HEK293 (cell line): Measurements from ENCODE around the gene WDR18.

ENCODE experiments used
- SETDB1 ChIP-seq: IDR thresholded peaks from one replicate; pipeline ENCODE4 v1.6.1; 2017; ENCODE audit warnings: mild to moderate bottlenecking, low read length, moderate library complexity, mixed read lengths; ENCODE audit not compliant: insufficient read length
- YY1 ChIP-seq: fragments of 450-650 bp; formaldehyde crosslinking; IDR thresholded peaks from 2 replicates; pipeline ENCODE4 v1.5.1; 2018; ENCODE audit warnings: missing biosample characterization, missing genetic modification characterization
- ZBTB20 ChIP-seq: fragments of 450-650 bp; formaldehyde crosslinking; IDR thresholded peaks from 2 replicates; pipeline ENCODE4 v1.5.1; 2016; ENCODE audit warnings: missing biosample characterization, missing genetic modification characterization
- ZFHX2 ChIP-seq: fragments of 450-650 bp; formaldehyde crosslinking; conservative IDR thresholded peaks from 2 replicates; pipeline ENCODE4 v1.5.1; 2016; ENCODE audit warnings: missing biosample characterization, missing genetic modification characterization
- ZNF133 ChIP-seq: fragments of 450-650 bp; formaldehyde crosslinking; IDR thresholded peaks from 2 replicates; pipeline ENCODE4 v1.5.1; 2016; ENCODE audit warnings: missing biosample characterization, missing genetic modification characterization
- ZNF138 ChIP-seq: fragments of 450-650 bp; formaldehyde crosslinking; IDR thresholded peaks from 2 replicates; pipeline ENCODE4 v1.5.1; 2016; ENCODE audit warnings: missing biosample characterization, missing genetic modification characterization, borderline replicate concordance
- ZNF423 ChIP-seq: fragments of 450-650 bp; formaldehyde crosslinking; IDR thresholded peaks from 2 replicates; pipeline ENCODE4 v1.5.1; 2016; ENCODE audit warnings: missing biosample characterization, missing genetic modification characterization
- ZSCAN16 ChIP-seq: fragments of 450-650 bp; formaldehyde crosslinking; IDR thresholded peaks from 2 replicates; pipeline ENCODE4 v1.5.1; 2016; ENCODE audit warnings: missing biosample characterization, missing genetic modification characterization
- TF ChIP-seq, protein P1 (sequence below): fragments of 450-650 bp; formaldehyde crosslinking; IDR thresholded peaks from 2 replicates; pipeline ENCODE4 v1.5.1; 2016; ENCODE audit warnings: missing biosample characterization, missing genetic modification characterization, low read depth

- TF ChIP-seq SETDB1, result no peak
- no peak for TF ChIP-seq ZNF138
- TF ChIP-seq ZFHX2, result no peak
- TF ChIP-seq YY1 (tag by site-specific recombination), result no peak
- TF ChIP-seq ZNF423 (tag by site-specific recombination), result no peak
- TF ChIP-seq, protein P1, sequence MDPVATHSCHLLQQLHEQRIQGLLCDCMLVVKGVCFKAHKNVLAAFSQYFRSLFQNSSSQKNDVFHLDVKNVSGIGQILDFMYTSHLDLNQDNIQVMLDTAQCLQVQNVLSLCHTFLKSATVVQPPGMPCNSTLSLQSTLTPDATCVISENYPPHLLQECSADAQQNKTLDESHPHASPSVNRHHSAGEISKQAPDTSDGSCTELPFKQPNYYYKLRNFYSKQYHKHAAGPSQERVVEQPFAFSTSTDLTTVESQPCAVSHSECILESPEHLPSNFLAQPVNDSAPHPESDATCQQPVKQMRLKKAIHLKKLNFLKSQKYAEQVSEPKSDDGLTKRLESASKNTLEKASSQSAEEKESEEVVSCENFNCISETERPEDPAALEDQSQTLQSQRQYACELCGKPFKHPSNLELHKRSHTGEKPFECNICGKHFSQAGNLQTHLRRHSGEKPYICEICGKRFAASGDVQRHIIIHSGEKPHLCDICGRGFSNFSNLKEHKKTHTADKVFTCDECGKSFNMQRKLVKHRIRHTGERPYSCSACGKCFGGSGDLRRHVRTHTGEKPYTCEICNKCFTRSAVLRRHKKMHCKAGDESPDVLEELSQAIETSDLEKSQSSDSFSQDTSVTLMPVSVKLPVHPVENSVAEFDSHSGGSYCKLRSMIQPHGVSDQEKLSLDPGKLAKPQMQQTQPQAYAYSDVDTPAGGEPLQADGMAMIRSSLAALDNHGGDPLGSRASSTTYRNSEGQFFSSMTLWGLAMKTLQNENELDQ, result no peak
- TF ChIP-seq ZSCAN16 (tag by site-specific recombination), result no peak
- TF ChIP-seq ZNF133, result no peak
- no peak for TF ChIP-seq ZBTB20 (tag by site-specific recombination)
These were observed 4.8 kb upstream of the WDR18 start for GRCh38 chr19:979318-979741.
